ENCODE measurements around the gene APBB1IP.
"Not testable (repeated sequence)": the region's sequence is repeated elsewhere in the genome, so short reads cannot be mapped to it uniquely, and the experiment has no call there.

APBB1IP gene

GRCh38 chr10:26555719-26556368, 117.7 kb downstream of the APBB1IP start:
- DNase-seq (ENCODE audit: insufficient read length, low spot score) (no peak), FAIRE-seq (no peak)
- TF ChIP-seq POLR2A (IDR thresholded peaks at IDR 0.05; ENCODE audit: low read depth, low read length) = no peak

- DNase-seq (ENCODE audit: insufficient read length, low spot score) (peak; percentile 61), FAIRE-seq (peak; percentile 87)
- no peak for TF ChIP-seq POLR2A (IDR thresholded peaks at IDR 0.05; ENCODE audit: low read depth, low read length)
Measured at GRCh38 chr10:26556748-26557640, 118.9 kb downstream of the APBB1IP start.

GRCh38 chr10:26557641-26558014, 119.5 kb downstream of the APBB1IP start:
- DNase-seq (ENCODE audit: insufficient read length, low spot score) (no peak), FAIRE-seq (no peak)
- no peak for TF ChIP-seq POLR2A (IDR thresholded peaks at IDR 0.05; ENCODE audit: low read depth, low read length)

GRCh38 chr10:26566525-26567350, 128.6 kb downstream of the APBB1IP start:
- TF ChIP-seq POLR2A (IDR thresholded peaks at IDR 0.05; ENCODE audit: low read depth, low read length) = no peak
- DNase-seq (ENCODE audit: insufficient read length, low spot score) (no peak), FAIRE-seq (no peak)

- DNase-seq (ENCODE audit: insufficient read length, low spot score) = no peak
- no peak for TF ChIP-seq POLR2A (IDR thresholded peaks at IDR 0.05; ENCODE audit: low read depth, low read length)
- no peak for FAIRE-seq
Measured at GRCh38 chr10:26567351-26567721, 129.2 kb downstream of the APBB1IP start.

GRCh38 chr10:26571655-26572054, 133.5 kb downstream of the APBB1IP start:
- TF ChIP-seq POLR2A (IDR thresholded peaks at IDR 0.05; ENCODE audit: low read depth, low read length) = no peak
- FAIRE-seq (no peak), DNase-seq (ENCODE audit: insufficient read length, low spot score) (no peak)

GRCh38 chr10:26573674-26574073, 135.5 kb downstream of the APBB1IP start:
- FAIRE-seq (no peak), DNase-seq (ENCODE audit: insufficient read length, low spot score) (no peak)
- no peak for TF ChIP-seq POLR2A (IDR thresholded peaks at IDR 0.05; ENCODE audit: low read depth, low read length)

- FAIRE-seq = no peak
- no peak for DNase-seq (ENCODE audit: insufficient read length, low spot score)
- no peak for TF ChIP-seq POLR2A (IDR thresholded peaks at IDR 0.05; ENCODE audit: low read depth, low read length)
Measured at GRCh38 chr10:26574783-26575182, 136.6 kb downstream of the APBB1IP start.

- not testable (repeated sequence) for FAIRE-seq; DNase-seq (ENCODE audit: insufficient read length, low spot score)
Measured at GRCh38 chr10:26578371-26578770, 140.2 kb downstream of the APBB1IP start.

- FAIRE-seq = no peak
Measured at GRCh38 chr10:26579256-26580063, 141.3 kb downstream of the APBB1IP start.

GRCh38 chr10:26586211-26586610, 148.1 kb downstream of the APBB1IP start:
- DNase-seq (ENCODE audit: insufficient read length, low spot score) (no peak), FAIRE-seq (no peak)
- TF ChIP-seq POLR2A (IDR thresholded peaks at IDR 0.05; ENCODE audit: low read depth, low read length) = no peak

More at GRCh38 chr10:26579256-26580063, 141.3 kb downstream of the APBB1IP start:
- no peak for DNase-seq (ENCODE audit: insufficient read length, low spot score)
- no peak for TF ChIP-seq POLR2A (IDR thresholded peaks at IDR 0.05; ENCODE audit: low read depth, low read length)

- no peak for DNase-seq (ENCODE audit: insufficient read length, low spot score)
- no peak for FAIRE-seq
- no peak for TF ChIP-seq POLR2A (IDR thresholded peaks at IDR 0.05; ENCODE audit: low read depth, low read length)
Measured at GRCh38 chr10:26588611-26589010, 150.5 kb downstream of the APBB1IP start.

- FAIRE-seq; DNase-seq (ENCODE audit: insufficient read length, low spot score): not testable (repeated sequence)
Measured at GRCh38 chr10:26589813-26590212, 151.7 kb downstream of the APBB1IP start.
